DMS153 treated with DMSO at 0.1 percent for 48 hours (cell line): ENCODE data around the gene AKAP14.
"Not testable (repeated sequence)": the region's sequence is repeated elsewhere in the genome, so short reads cannot be mapped to it uniquely, and the experiment has no call there.

ENCODE experiments used
- DNase-seq: peaks from one replicate; lab custom pipeline; 2025; ENCODE audit not compliant: unreplicated experiment; lab: John Stamatoyannopoulos, UW

The AKAP14 gene

GRCh38 chrX:119895843-119896326 lies at the start of gene AKAP14:
Gene AKAP14, plus strand, starts transcription at chrX:119895893. Its CDS starts 7,331 bp downstream, at chrX:119903224.
- no peak for DNase-seq

DNA sequence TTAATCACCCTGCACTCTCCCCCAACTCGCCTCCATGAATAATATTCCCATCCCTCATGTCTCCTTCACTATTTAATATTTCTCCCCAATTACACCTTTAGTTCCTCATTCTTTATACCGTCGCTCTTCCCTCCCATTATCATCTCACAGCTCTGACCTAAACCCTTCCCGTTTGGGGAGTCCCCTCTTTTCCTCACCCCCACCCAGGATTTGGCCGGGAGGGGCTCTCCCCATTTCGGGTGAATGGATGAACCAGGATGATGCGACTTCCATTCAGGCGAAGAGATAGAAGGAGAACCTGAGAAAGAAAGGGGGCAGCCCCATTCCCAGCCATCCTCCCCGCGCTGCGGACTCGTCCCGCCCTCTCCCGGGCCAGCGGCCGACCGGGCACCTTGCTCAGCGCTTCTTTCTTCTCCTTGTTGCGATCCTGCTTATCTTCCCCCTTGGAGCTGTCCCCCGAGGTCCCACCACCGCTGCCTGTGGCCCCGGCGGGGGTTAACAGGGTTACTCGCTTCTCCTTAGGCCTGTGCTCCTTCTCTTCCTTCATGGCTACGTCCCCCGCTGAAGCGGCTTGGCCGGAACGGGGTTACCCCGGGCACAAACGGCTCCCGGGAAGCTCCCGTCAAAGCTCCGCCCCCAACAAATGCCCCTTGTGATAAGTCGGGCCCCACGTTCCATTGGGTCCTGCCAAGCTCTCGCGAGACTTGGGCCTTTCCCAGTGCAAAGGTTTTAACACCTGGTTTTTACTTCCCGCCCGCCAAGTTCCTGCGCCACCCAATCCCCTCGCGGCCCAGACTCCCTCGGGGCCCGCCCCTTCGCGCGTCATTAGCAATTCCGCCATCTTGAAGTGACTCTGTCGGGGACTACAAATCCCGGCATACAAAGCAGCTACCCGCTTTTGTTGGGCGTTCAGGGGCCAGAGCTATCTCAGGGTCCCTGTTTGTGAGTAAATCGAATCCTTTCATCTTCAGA lies 43.0 kb upstream of the AKAP14 start, which contains the start of gene UPF3B:
Gene UPF3B, minus strand, starts transcription at position 582 of the 972 bp plus-strand sequence. Its CDS starts 35 bp downstream, at position 547.
- DNase-seq, result peak; percentile 99

GRCh38 chrX:119853444-119853843 lies 42.2 kb upstream of the AKAP14 start:
- no peak for DNase-seq

DNA sequence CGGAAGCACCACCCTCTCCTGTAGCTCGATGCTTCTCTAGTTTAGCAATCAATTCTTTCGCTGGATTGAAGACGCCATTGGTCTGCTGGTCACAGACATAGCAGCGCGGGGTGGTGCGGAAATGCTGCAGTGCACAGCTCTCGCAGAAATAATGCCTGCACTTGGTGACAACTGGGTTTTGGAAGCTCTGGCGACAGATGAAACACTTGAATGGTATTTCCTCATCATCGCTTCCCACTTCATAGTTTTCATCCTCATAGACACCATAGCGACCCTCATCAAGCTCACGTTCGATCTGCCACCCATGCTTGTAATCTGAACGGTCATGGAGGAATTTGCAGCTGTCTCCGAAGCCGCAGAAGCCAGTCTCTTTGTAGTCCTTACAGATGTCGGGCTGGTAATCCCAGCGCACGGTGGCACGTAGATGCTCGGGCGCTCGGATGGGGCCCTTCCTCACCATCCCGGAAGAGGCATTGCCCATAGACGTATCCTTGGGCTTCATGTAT lies 25.0 kb upstream of the AKAP14 start:
- DNase-seq, result no peak

- peak; percentile 67 for DNase-seq
These were observed 24.5 kb upstream of the AKAP14 start for GRCh38 chrX:119871245-119871598.

DNA sequence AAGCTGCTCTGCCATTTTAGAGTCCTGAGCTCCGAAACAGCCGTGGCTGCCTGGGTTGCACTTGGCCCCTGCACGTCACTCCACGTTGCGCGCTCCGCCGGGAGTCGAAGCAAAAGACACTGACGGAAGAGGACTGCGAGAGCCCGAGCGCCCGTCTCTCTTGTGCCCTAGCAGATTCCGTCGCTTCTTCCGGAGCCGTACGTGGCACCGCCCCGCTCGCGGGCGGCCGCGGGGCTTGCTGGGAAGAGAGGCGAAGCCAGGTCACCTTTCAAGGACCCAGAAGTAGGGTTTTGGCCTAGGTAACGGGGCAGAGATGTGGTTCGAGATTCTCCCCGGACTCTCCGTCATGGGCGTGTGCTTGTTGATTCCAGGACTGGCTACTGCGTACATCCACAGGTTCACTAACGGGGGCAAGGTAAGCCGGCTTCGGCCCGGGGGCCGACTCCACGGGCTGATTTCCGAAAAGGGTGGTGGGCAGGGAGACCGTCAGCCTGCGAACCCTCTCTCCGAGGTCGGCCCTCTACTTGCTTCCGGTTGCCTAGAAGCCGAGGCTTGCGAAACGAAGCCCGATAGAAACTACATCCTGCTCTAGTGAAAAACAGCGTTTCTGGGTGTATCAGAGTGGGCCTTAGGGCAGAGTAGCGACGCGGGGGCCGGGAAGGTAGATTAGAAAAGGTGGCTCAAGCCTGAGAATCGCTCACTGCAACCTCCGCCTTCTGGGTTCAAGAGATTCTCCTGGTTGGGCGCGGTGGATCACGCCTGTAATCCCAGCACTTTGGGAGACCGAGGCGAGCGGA lies 23.9 kb upstream of the AKAP14 start, which contains the start of the genes NDUFA1 and RNF113A:
Gene NDUFA1, plus strand, starts transcription at position 234 of the 797 bp plus-strand sequence. Its CDS starts 80 bp downstream, at position 314.
Gene RNF113A, minus strand, starts transcription at position 135 of the 797 bp plus-strand sequence. Its CDS starts 120 bp downstream, at position 15.
- DNase-seq, result peak; percentile 82

- no peak for DNase-seq
These were observed 17.0 kb upstream of the AKAP14 start for GRCh38 chrX:119878740-119879139.

DNA sequence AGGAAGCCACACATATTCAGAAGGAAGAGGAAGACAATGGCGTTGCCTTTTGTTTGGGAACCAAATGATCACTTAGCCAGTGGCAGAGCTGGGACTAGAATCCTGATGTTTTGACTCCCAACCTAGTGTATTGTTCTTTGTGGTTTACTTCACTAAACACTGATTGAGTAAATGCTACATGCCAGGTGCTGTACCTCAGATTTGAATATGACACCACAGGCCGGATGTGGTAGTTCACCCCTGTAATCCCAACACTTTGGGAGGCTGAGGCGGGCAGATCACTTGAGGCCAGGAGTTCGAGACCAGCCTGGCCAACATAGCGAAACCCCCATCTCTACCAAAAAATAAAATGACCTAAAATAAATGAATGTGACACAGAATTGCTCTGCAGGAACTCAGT lies 15.6 kb upstream of the AKAP14 start:
- no peak for DNase-seq

DNA sequence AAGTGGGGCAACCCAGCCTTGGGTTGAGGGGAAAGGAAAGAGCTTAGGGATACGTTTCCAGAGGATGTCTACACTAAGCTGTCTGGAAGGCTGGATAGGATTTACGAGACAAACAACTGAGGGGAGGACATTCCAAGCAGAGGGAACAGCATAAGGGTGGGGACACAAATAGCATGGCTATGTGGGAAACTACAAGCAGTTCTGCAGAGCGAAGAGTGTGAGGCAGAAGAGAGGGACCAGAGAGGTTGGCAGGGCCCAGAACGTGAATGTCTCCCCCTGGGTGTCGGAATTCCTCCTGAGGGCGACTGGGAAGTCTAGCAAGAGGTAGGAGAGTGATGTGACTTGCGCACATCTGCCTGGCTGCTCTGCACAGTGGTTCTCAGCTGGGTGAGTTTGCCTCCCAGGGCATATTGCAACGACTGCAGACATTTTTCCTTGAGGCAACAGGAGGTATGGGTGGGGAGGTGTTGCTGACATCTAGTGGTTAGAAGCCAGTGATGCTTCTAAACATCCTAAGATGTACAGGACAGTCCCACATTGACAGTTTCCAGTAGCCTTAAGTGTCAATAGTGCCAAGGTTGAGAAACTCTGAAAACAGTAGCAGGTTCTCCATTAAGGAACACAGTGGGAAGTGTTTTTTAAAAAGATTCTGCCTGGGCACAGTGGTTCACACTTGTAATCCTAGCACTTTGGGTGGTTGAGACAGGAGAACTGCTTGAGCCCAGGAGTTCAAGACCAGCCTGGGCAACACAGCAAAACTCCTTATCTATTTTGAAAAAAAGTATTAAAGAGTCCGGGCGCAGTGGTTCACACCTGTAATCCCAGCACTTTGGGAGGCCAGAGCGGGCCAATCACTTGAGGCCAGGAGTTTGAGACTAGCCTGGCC lies 14.9 kb upstream of the AKAP14 start:
- DNase-seq, result peak; percentile 22

GRCh38 chrX:119885554-119886428 lies 9.9 kb upstream of the AKAP14 start:
- DNase-seq, result no peak

DNA sequence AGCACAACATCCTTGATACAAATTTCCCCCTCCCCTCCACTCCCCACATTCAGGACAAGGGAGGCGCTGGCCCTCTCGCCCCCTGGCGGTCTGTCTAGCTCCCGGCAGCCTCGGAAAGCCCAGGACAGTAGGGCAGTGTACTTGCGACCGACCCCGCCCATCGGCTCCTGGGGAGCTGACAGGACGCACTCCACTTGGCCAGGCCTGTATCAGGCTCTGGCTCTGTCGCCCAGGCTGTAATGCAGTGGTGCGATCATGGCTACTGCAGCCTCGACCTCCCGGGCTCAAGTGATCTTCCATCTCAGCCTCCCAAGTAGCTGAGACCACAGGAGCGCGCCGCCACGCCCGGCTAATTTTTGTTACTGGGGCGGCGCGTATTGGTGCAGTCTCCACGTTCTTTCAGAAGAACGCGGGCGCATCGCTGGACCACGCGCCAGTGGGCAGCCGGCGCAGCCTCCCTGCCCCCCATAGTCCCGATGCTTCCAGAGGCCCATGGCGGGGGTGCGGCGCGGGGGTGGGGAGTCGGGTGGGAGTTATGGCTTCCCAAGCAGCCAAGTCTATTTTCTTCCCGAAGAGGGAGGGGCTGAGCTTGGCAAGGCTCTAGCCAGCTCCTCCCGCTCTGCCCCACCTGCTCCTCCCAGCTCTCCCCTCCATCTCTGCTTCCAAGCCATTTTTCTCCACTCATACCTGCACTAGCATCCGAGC lies 7.8 kb upstream of the AKAP14 start:
- DNase-seq, result peak; percentile 15

- DNase-seq, result not testable (repeated sequence)
These were observed 5.1 kb upstream of the AKAP14 start for GRCh38 chrX:119890626-119891025.

DNA sequence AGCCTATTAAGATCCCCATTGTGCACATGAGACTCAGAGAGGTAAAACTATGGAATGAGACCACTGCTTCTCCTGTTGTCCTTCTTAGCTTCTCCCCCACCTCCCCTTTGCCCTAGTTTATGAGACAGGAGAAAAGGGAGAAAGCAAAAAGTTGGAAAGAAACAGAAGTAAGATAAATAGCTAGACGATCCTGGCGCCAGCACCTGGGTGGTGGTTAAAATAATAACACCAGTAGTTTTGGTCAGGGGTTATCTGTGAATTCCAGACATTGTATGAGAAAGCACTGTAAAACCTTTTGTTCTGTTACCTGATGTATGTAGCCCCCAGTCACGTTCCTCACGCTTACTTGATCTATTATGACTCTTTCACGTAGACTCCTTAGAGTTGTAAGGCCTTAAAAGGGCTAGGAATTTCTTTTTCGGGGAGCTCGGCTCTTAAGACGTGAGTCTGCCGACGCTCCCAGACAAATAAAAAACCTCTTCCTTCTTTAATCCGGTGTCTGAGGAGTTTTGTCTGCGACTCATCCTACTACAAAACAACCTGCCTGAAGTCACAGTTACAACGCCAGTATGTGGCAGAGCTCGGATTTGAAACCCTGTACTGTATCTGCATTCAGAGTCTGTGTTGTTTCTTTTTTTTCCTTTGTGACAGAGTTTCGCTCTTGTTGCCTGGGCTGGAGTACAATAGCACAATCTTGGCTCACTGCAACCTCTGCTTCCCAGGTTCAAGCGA lies 3.6 kb upstream of the AKAP14 start:
- DNase-seq, result not testable (repeated sequence)

GRCh38 chrX:119899125-119899524 lies 3.4 kb downstream of the AKAP14 start:
- no peak for DNase-seq

GRCh38 chrX:119900976-119901375 lies 5.3 kb downstream of the AKAP14 start:
- no peak for DNase-seq

DNA sequence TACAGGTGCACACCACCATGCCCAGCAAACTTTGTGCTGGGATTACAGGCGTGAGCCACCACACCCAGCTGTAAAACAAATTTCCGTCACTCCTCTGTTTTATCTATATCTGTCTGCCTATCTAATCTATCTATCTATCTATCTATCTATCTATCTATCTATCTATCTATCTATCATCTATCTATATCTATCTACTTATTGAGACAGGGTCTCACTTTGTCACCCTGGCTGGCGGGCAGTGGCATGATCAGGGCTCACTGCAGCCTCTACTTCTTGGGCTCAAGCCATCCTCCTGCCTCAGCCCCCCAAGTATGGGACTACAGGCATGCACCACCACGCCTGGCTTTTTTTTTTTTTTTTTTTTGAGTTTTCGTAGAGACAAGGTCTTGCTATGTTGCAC lies 20.6 kb downstream of the AKAP14 start:
- no peak for DNase-seq

DNA sequence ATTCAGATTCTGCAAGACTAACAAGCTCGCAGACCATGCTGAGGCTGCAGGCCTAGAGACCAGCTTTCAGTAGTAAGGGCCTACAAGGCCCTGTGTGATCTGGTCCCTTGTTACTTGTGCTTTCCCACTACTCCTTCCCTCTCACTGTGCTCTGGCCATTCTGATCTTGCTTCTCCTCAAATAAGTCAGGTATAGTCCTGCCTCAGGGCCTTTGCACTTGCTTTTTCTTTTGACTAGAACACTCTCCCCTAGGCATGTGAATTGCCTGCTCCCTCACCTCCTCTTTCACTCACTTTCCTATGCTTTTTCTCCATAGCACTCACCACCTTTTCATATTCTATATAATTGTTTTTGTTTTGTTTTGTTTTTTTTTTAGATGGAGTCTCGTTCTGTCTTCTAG lies 22.2 kb downstream of the AKAP14 start:
- DNase-seq, result no peak
